CD4-positive, alpha-beta memory T cell (primary cell): ENCODE data around the gene ORC5. TPM values are rescaled to one million over a fixed set of nuclear protein-coding genes. Genes with fewer than 3 reads are reported as not detected.

Source experiments
- CTCF ChIA-PET: fragments of 350-600 bp; sonication (Branson Sonifier 250); formaldehyde crosslinking; loops from one replicate; lab custom pipeline; 2021; ENCODE audit warnings: inconsistent platforms; ENCODE audit not compliant: partially characterized antibody; lab: Charles Lee
- POLR2A ChIA-PET: fragments of 350-600 bp; sonication (Branson Sonifier 250); formaldehyde crosslinking; loops from one replicate; lab custom pipeline; 2021; ENCODE audit not compliant: partially characterized antibody; lab: Charles Lee
- DNase-seq, 5 donors: peaks; one replicate each; pipeline versions ENCODE4 v3.0.0 to v3.0.0-alpha.2; 2020 to 2022; ENCODE audit warnings: mixed read lengths in 1 of 5
- H3K27ac ChIP-seq: one replicate; pipeline ENCODE4 v1.7.0; 2013; ENCODE audit warnings: low read depth, low read length
- H3K27me3 ChIP-seq: 2 replicates; pipeline ENCODE4 v1.7.0; 2013; ENCODE audit warnings: mild to moderate bottlenecking, low read length, moderate library complexity; ENCODE audit not compliant: insufficient read depth
- H3K36me3 ChIP-seq: 2 replicates; pipeline ENCODE4 v1.7.0; 2013; ENCODE audit warnings: mild to moderate bottlenecking, low read length, moderate library complexity; ENCODE audit not compliant: insufficient read depth
- H3K4me1 ChIP-seq: 2 replicates; pipeline ENCODE4 v1.7.0; 2013; ENCODE audit warnings: mild to moderate bottlenecking, low read length, moderate library complexity; ENCODE audit not compliant: insufficient read depth
- H3K4me3 ChIP-seq, 2 donors: one replicate each; pipeline ENCODE4 v1.7.0; 2013; ENCODE audit warnings: low read length in 2 of 2, mild to moderate bottlenecking in 1 of 2
- H3K9me3 ChIP-seq, 2 donors: one replicate each; pipeline ENCODE4 v1.7.0; 2013; ENCODE audit warnings: low read length in 2 of 2, control low read depth in 1 of 2; ENCODE audit not compliant: control insufficient read depth in 1 of 2
- H3K27ac Mint-ChIP-seq, 7 donors: one replicate each; pipeline ENCODE4 v1.8.0; 2020 to 2021; ENCODE audit warnings: mixed read lengths in 7 of 7, mild to moderate bottlenecking in 6 of 7, inconsistent platforms in 3 of 7, moderate library complexity in 3 of 7
- H3K27me3 Mint-ChIP-seq, 2 donors: one replicate each; pipeline ENCODE4 v1.8.0; 2020 to 2021; ENCODE audit warnings: mixed read lengths in 2 of 2
- H3K36me3 Mint-ChIP-seq, 2 donors: one replicate each; pipeline ENCODE4 v1.8.0; 2020 to 2021; ENCODE audit warnings: mixed read lengths in 2 of 2, inconsistent platforms in 1 of 2, mild to moderate bottlenecking in 1 of 2
- H3K4me1 Mint-ChIP-seq, 4 donors: one replicate each; pipeline ENCODE4 v1.8.0; 2020 to 2021; ENCODE audit warnings: mixed read lengths in 4 of 4, mild to moderate bottlenecking in 1 of 4
- H3K4me3 Mint-ChIP-seq, 8 donors: one replicate each; pipeline ENCODE4 v1.8.0; 2020 to 2021; ENCODE audit warnings: mixed read lengths in 8 of 8, mild to moderate bottlenecking in 7 of 8, moderate library complexity in 6 of 8, inconsistent platforms in 3 of 8
- H3K9me3 Mint-ChIP-seq, 8 donors: one replicate each; pipeline ENCODE4 v1.8.0; 2020 to 2021; ENCODE audit warnings: mixed read lengths in 8 of 8, mild to moderate bottlenecking in 5 of 8, inconsistent platforms in 3 of 8, moderate library complexity in 1 of 8
- intact Hi-C: fragments of 100-400 bp; cut with micrococcal nuclease; formaldehyde crosslinking; loops from one replicate; pipeline ENCODE4 v1.15.1; 2023
- polyA plus RNA-seq, 2 donors: library from polyadenylated mRNA; unstranded; fragments of 300-500 nt; fragmentation: Illumina TruSeq; gene quantifications; one replicate each; pipeline ENCODE4 v1.2.3, GENCODE V29; 2021
- total RNA-seq, 2 experiments: library from RNA; stranded (reverse); gene quantifications; one replicate each; pipeline ENCODE4 v1.2.3, GENCODE V29; 2021

Gene ORC5
- total and polyA plus RNA-seq, 4 experiments from 2014 or later: 19.0 to 31.2 (median 27.4) TPM

GRCh38 chr7:104096683-104097082 lies 111.1 kb downstream of the ORC5 start:
- H3K9me3 ChIP-seq: no peaks in the 10 kb centered on the region
- H3K27ac ChIP-seq: no peak overlapping the region
- Mint-ChIP-seq H3K27me3 (peaks cover 9 to 15% of the 10 kb centered on the region in 2 donors), H3K27ac (no peak overlapping the region), H3K4me1 (no peaks in the 10 kb centered on the region), H3K9me3 (peaks cover 0 to 1% (median 0%) of the 10 kb centered on the region in 8 donors), H3K4me3 (no peak overlapping the region), H3K36me3 (no peaks in the 10 kb centered on the region)
- H3K36me3 ChIP-seq: no peaks in the 10 kb centered on the region
- no peaks in the 10 kb centered on the region for H3K27me3 ChIP-seq
- CTCF ChIA-PET: no interaction called here
- intact Hi-C loops: no loop called here
- no peaks in the 10 kb centered on the region for H3K4me1 ChIP-seq
- DNase-seq: no peak
- POLR2A ChIA-PET: no interaction called here
- no peak overlapping the region for H3K4me3 ChIP-seq

DNA sequence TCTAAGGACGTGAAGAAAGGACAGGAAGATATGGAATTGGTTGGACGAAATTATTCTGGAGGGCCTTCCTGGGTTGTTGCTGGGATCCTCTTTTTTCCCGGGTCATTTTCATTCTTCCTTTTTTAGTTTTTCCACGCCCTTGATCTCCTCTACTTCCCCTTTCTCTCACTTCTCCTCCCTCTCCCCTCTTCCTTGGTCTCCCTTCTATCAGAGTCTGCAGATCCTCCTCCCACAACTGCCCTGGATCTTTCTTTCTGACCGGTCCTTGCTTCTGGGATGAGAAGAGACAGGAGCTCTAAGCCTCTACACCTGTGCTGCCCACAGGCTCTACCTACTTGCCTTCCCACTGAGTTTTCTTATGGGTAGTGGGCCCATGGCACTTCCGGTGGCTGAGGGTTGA lies 114.7 kb downstream of the ORC5 start:
- H3K9me3 ChIP-seq: no peaks in the 10 kb centered on the region
- Mint-ChIP-seq H3K9me3 (peaks cover 0 to 1% (median 0%) of the 10 kb centered on the region in 8 donors), H3K4me1 (no peaks in the 10 kb centered on the region), H3K27ac (no peak overlapping the region), H3K27me3 (peaks cover 13 to 18% of the 10 kb centered on the region in 2 donors), H3K36me3 (no peaks in the 10 kb centered on the region), H3K4me3 (no peak overlapping the region)
- no peaks in the 10 kb centered on the region for H3K36me3 ChIP-seq
- ChIA-PET CTCF (no interaction called here), POLR2A (no interaction called here)
- no peak for DNase-seq
- H3K27me3 ChIP-seq: no peaks in the 10 kb centered on the region
- no peak overlapping the region for H3K27ac ChIP-seq
- no peak overlapping the region for H3K4me3 ChIP-seq
- intact Hi-C loops: no loop called here
- H3K4me1 ChIP-seq: no peaks in the 10 kb centered on the region

DNA sequence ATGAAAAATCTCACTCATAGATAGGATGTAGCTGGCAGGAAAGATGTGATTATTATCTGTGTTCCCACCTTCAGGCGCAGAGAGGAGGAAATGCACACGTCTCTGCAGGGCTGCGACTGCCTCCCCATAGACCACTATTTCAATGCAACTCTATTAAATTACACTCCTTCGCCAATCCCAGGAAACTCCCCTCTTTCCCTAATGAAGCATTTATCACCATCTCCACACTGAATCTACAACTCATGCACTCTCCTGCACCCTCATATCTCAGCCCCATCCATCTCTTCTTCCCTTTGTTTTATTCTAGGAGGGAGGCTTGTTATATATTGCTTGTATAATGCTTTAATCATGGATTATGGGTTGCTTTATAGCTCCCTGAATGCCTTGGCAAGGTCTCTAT lies 116.6 kb downstream of the ORC5 start:
- ChIA-PET POLR2A (no interaction called here), CTCF (no interaction called here)
- no peak overlapping the region for H3K4me3 Mint-ChIP-seq
- Histone ChIP-seq H3K4me3 (no peak overlapping the region), H3K27me3 (no peaks in the 10 kb centered on the region), H3K4me1 (no peaks in the 10 kb centered on the region), H3K36me3 (no peaks in the 10 kb centered on the region), H3K27ac (no peak overlapping the region), H3K9me3 (no peaks in the 10 kb centered on the region)
- intact Hi-C loops: no loop called here
- DNase-seq: no peak
- H3K9me3 Mint-ChIP-seq: peaks cover 0 to 1% (median 0%) of the 10 kb centered on the region in 8 donors
- no peak overlapping the region for H3K27ac Mint-ChIP-seq
- no peaks in the 10 kb centered on the region for H3K36me3 Mint-ChIP-seq
- H3K4me1 Mint-ChIP-seq: no peaks in the 10 kb centered on the region
- peaks cover 14 to 18% of the 10 kb centered on the region in 2 donors for H3K27me3 Mint-ChIP-seq

DNA sequence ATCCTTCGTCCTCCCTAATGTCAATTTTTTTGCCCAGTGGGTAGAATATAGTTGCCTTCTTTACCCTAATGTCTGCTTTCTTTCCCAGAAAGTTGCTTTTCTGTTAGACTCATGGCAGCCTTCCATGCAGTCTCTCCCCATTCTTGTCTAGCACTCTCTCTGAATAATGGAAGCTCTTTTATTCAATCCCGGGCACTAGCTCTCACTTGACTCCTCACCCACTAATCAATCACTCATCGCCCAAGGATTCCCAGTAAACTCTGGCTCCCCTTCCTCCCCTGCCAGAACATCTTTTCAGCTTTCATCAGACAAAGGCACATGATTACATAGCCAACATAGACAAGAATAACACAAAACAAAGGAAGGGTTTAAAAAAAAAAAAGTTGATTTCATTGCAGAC lies 118.2 kb downstream of the ORC5 start:
- no peak overlapping the region for H3K4me3 Mint-ChIP-seq
- H3K27ac Mint-ChIP-seq: no peak overlapping the region
- no peaks in the 10 kb centered on the region for H3K4me1 Mint-ChIP-seq
- no peak for DNase-seq
- H3K4me3 ChIP-seq: no peak overlapping the region
- no peaks in the 10 kb centered on the region for H3K9me3 ChIP-seq
- CTCF ChIA-PET: no interaction called here
- H3K4me1 ChIP-seq: no peaks in the 10 kb centered on the region
- no peaks in the 10 kb centered on the region for H3K36me3 ChIP-seq
- H3K9me3 Mint-ChIP-seq: peaks cover 0 to 7% (median 3%) of the 10 kb centered on the region in 8 donors
- H3K27ac ChIP-seq: no peak overlapping the region
- POLR2A ChIA-PET: no interaction called here
- H3K27me3 Mint-ChIP-seq: peaks cover 8 to 14% of the 10 kb centered on the region in 2 donors
- no peaks in the 10 kb centered on the region for H3K27me3 ChIP-seq
- intact Hi-C loops: no loop called here
- no peaks in the 10 kb centered on the region for H3K36me3 Mint-ChIP-seq

GRCh38 chr7:104089061-104089460 lies 118.8 kb downstream of the ORC5 start:
- H3K4me1 Mint-ChIP-seq: no peaks in the 10 kb centered on the region
- H3K27ac Mint-ChIP-seq: no peak overlapping the region
- DNase-seq: no peak
- no peaks in the 10 kb centered on the region for H3K4me1 ChIP-seq
- CTCF ChIA-PET: no interaction called here
- H3K27ac ChIP-seq: no peak overlapping the region
- H3K4me3 Mint-ChIP-seq: no peak overlapping the region
- H3K27me3 Mint-ChIP-seq: peaks cover 8 to 16% of the 10 kb centered on the region in 2 donors
- no peaks in the 10 kb centered on the region for H3K36me3 Mint-ChIP-seq
- H3K9me3 Mint-ChIP-seq: peaks cover 0 to 11% (median 5%) of the 10 kb centered on the region in 8 donors
- POLR2A ChIA-PET: no interaction called here
- H3K4me3 ChIP-seq: no peak overlapping the region
- intact Hi-C loops: no loop called here
- H3K27me3 ChIP-seq: no peaks in the 10 kb centered on the region
- no peaks in the 10 kb centered on the region for H3K9me3 ChIP-seq
- no peaks in the 10 kb centered on the region for H3K36me3 ChIP-seq

Other genes with a start within 250 kb of the ORC5 start
- gene RELN, start 218.4 kb downstream of the ORC5 start, total RNA-seq: not detected
- not detected for gene RELN, start 218.4 kb downstream of the ORC5 start, polyA plus RNA-seq
- not detected for gene LHFPL3, start 120.6 kb upstream of the ORC5 start, total RNA-seq
- not detected for gene LHFPL3, start 120.6 kb upstream of the ORC5 start, polyA plus RNA-seq